Measurements from ENCODE around the gene THAP8.

DNA sequence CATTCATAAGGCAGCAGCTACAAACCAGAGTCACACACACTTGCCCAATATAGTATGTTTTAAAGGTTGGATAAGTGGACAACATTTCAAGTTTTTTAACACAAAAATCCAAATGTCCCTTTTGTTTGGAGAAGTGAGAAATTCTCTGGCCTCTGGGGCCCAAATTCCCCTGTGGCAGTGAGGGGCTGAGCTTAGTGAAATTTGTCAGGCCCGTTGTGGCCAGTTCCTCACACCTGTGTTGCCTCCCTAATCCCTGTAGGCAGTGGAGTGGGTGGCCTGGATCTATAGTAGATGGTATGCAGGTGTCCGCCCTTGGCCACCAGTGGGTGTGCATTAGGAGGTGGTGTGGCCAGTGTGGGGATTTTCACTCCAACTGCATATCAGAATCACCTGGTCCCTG, 7.3 kb upstream of the THAP8 start:
- TF ChIP-seq, protein P1, sequence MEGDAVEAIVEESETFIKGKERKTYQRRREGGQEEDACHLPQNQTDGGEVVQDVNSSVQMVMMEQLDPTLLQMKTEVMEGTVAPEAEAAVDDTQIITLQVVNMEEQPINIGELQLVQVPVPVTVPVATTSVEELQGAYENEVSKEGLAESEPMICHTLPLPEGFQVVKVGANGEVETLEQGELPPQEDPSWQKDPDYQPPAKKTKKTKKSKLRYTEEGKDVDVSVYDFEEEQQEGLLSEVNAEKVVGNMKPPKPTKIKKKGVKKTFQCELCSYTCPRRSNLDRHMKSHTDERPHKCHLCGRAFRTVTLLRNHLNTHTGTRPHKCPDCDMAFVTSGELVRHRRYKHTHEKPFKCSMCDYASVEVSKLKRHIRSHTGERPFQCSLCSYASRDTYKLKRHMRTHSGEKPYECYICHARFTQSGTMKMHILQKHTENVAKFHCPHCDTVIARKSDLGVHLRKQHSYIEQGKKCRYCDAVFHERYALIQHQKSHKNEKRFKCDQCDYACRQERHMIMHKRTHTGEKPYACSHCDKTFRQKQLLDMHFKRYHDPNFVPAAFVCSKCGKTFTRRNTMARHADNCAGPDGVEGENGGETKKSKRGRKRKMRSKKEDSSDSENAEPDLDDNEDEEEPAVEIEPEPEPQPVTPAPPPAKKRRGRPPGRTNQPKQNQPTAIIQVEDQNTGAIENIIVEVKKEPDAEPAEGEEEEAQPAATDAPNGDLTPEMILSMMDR (IDR thresholded peaks at IDR 0.05; ENCODE audit: low read depth, low read length, poor library complexity, severe bottlenecking), result no peak
- no peak for TF ChIP-seq EZH2phosphoT487 (IDR thresholded peaks at IDR 0.05; ENCODE audit: borderline replicate concordance, low read length)
